GM18873 (cell line): Measurements from ENCODE around the gene WDR46.
A peak's percentile ranks its signal among the peaks of the same experiment; 100 is the strongest.
"Not testable (repeated sequence)": the region's sequence is repeated elsewhere in the genome, so short reads cannot be mapped to it uniquely, and the experiment has no call there.

ENCODE experiments used
- ATAC-seq: cut with Tn5 transposase; IDR thresholded peaks from one replicate; pipeline ENCODE4 v1.9.1; 2021; ENCODE audit warnings: mild to moderate bottlenecking, moderate library complexity, moderate number of reproducible peaks; ENCODE audit not compliant: unreplicated experiment, low FRiP score

WDR46 gene

GRCh38 chr6:33271468-33272274, 17.4 kb downstream of the WDR46 start, which contains the start of the genes RPS18 and VPS52:
TSS of gene RPS18 (plus strand) at chr6:33272075. CDS start at chr6:33272120, 45 bp downstream.
TSS of gene VPS52 (minus strand) at chr6:33271876. CDS start at chr6:33271675, 201 bp downstream.
- peak; percentile 69 for ATAC-seq

GRCh38 chr6:33271117-33271467, 17.9 kb downstream of the WDR46 start:
- no peak for ATAC-seq

DNA sequence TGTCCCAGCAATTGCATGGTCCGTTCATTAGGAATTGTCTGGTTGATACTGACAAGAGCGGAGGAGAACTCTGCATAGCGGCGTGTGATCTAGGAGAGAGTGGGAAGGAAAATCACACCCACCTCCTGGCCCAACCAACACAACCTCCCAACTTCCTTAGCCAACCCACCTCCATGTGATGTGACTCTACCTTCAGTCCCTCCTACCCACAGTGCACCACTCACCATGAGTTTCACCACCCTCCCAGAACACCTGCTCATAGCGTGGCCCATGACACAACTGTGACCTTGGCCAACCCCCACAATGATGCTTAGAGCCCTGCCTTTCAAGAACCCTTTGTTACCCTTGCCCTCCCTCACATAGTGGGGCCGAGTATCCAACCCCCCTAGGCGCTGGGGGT, 25.0 kb downstream of the WDR46 start:
- ATAC-seq = no peak

DNA sequence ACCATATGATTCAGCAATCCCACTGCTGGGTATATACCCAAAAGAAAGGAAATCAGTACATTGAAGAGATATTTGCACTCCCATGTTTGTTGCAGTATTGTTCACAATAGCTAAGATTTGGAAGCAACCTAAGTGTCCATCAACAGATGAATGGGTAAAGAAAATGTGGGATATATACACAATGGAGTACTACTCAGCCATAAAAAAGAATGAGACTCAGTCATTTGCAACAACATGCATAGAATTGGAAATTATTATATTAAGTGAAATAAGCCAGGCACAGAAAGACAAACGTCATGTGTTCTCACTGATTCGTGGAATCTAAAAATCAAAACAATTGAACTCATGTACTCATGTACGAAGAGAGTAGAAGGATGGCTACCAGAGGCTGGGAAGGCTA, 26.5 kb downstream of the WDR46 start:
- ATAC-seq = not testable (repeated sequence)

GRCh38 chr6:33259032-33259431, 30.0 kb downstream of the WDR46 start:
- ATAC-seq = no peak

GRCh38 chr6:33254591-33254990, 34.4 kb downstream of the WDR46 start:
- no peak for ATAC-seq

GRCh38 chr6:33252759-33253158, 36.3 kb downstream of the WDR46 start:
- ATAC-seq = no peak

DNA sequence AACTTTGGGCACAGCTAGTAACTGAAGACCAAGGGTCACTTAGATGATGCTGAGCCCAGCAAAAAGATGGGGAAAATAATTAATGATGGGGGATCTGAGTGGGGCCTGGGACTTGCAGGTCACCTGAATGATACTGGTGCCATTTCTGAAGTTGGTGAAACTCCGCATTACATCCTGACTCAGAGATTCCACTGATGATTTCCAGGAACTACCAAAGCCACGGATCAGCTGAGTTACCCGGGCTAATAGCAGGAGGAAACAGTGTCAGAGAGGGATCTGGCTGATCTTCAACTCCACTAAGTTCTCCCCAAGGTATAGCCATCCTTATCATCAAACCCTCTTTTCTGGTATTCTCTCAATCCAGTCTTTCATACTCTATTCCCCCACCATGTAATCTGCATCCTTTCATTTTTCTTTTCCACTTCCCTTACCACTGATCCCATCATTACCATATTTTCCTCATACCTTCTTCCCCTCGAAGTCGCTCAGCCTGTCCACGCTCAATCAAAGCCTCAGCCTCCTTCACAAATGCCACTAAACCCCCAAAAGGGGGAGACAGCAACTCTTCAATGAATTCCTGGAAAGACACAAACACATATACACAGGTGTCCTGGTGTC, 37.5 kb downstream of the WDR46 start:
- no peak for ATAC-seq

- no peak for ATAC-seq
Measured at GRCh38 chr6:33250731-33251130, 38.3 kb downstream of the WDR46 start.

GRCh38 chr6:33249732-33250630, 39.1 kb downstream of the WDR46 start:
- no peak for ATAC-seq

- peak; percentile 89 for ATAC-seq
Measured at GRCh38 chr6:33248932-33249731, 39.9 kb downstream of the WDR46 start.

- ATAC-seq = no peak
Measured at GRCh38 chr6:33248643-33248931, 40.5 kb downstream of the WDR46 start.

DNA sequence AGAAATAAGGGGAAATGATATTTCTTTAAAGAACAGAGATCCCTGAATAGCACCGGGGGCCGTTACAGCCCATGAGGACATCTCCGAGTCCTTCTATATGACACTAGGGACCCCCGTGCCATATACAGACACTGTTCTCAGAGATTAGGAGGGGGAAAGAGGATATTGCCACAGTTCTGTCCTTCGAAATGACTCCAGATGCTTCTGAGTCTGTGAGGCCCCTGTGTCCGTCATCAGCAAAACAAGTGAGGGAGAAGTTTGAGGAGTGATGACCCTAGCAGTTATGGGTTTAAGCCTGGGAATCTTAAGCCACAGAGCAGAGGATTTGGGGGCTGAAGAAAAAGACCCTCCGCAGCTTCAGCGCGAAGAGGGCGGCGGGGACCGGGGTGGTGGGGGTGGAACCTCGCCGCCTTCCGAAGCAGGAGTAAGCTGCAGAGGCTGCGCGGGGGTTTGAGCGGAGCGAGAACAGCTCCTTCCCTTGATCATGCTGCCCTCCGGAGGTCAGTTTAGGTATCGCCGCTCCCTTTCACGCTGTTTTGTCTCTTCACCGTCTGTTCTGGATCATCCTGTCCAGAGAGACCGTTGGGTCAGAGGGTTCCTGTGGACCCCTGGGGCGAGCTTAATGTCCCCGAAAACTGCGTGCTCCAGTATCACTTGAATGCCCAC, 40.9 kb downstream of the WDR46 start:
- no peak for ATAC-seq

- no peak for ATAC-seq
Measured at GRCh38 chr6:33243476-33243875, 45.6 kb downstream of the WDR46 start.

- no peak for ATAC-seq
Measured at GRCh38 chr6:33241968-33242367, 47.1 kb downstream of the WDR46 start.

DNA sequence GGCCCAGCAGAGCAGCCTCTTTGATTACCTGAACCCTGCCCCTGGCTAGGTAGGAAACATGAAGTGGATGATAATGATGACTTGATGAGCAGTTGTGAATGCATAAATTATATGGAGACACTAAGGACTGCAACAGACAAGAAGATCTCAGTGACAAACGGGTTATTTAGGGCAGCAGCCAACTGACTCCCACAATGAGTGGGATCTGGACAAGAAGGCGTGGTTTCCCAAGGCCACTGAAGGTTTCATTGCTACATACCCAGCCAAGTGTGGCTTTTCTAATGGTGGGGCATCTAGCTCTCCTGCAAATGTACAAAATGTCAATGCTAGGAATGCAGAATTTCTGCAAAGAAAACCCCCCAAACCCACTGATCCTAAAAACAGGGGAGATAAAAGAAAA, 51.3 kb downstream of the WDR46 start:
- no peak for ATAC-seq

DNA sequence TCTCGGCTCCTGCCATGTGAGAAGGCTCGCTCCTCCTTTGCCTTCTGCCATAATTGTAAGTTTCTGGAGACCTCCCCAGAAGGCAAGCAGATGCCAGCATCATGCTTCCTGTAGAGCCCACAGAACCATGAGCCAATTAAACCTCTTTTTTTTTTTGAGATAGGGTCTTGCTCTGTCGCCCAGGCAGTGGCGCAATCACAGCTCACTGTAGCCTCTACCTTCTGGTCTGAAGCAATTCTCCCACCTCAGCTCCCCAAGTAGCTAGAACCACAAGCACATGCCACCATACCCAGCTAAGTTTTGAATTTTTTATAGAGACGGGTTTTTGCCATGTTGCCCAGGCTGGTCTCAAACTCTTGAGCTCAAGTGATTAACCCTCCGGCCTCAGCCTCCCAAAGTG, 52.2 kb downstream of the WDR46 start:
- ATAC-seq = no peak

GRCh38 chr6:33236328-33236727, 52.7 kb downstream of the WDR46 start:
- ATAC-seq = no peak

DNA sequence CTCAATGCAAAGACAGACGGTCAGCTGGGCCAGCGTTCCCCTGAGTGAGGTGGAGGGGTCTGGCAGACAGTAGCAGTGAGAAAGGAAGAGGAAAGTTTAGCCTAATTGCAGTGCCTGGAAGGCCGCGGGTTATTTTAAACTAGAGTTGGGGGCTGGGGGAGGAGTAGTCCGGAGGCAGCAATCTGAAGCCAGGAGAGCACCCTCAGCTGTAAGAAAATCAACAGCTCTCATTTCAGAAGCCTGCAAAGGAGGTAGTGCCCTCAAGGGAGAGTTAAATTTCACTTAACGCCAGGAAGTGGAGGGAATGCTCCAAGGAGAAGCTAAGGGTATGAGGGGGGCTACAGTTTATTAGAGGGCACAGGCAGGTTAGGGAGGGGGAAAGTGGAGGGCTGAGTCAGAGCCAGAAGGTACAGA, 53.8 kb downstream of the WDR46 start:
- no peak for ATAC-seq
